ENCODE results near the gene SMARCE1.
"Not testable (repeated sequence)": the region's sequence is repeated elsewhere in the genome, so short reads cannot be mapped to it uniquely, and the experiment has no call there.

SMARCE1 gene

DNA sequence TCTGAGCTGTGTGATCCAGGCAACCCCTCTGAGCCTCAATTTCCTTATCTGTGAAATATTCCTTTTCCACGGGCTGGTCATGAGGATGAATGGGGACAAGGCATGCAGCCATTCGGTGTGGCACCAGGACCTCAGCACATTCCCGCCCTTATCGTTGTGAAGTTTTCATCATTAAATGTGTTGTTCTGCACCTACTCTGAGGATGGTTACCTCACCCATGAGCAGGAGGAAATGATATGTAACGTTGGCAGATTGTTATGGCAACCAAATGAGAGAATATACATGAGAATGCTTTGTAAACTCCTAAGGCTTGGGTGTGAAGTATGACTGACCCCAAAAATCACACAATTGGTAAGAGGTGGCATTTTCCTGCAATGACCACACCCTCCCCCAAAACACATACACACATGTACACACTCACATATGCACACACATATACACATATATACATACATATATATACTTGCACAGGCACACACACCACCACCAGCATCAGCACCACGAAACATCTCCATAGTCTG is 39.5 kb downstream of the SMARCE1 start:
- DNase-seq, result no peak

GRCh38 chr17:40607641-40608040 is 40.0 kb downstream of the SMARCE1 start:
- peak; percentile 54 for DNase-seq

GRCh38 chr17:40606548-40607353 is 40.9 kb downstream of the SMARCE1 start:
- DNase-seq, result no peak

GRCh38 chr17:40605306-40605705 is 42.3 kb downstream of the SMARCE1 start:
- peak; percentile 82 for DNase-seq

GRCh38 chr17:40604327-40605080 is 43.1 kb downstream of the SMARCE1 start:
- no peak for DNase-seq

DNA sequence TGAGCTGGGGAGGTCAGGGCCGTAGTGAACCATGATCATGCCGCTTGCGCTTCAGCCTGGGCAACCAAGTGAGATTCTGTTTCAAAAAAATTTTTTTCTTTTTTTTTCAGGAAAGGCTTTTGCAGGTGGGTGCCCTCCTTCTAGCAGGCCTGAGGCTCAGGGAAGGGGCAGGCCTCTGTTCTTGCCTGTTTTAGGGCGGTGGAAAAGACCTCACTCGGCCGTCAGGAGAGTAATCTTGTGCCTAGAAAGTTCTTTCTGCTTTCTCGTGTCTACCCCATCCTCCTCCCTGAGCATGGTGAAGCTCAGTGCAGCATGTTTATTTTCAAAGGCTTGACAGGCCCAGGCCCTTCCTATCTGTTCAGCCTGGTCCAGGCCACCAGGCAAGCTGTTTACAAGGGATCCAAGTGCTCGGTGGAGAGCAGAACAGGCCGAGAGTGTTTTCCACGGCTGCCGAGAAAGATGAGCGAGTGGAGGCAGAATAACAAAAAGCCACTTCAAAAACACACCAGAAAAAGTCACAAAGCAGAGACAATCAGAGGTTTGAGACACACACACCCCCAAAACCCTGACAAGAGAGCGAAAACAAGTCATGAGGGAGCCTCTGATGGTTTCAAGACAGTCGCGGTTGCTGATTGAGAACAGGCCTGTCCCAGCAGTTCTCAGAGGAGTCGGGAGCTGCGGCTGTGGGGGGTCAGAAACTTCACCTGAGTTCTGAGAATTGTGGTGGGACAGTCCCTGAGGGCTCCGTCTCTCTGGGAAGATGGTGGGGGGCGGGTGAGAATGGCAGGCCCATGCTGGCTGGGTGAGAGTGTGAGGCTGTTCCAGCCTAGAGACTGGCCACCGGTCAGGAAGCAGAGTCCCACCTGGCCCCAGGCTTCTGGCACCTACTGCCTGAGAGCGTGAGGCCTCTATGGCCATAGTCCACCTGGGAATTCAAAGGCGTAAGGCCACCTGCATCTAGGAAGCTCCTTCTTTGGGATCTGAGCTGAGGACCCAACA is 44.9 kb downstream of the SMARCE1 start:
- DNase-seq, result peak; percentile 87

GRCh38 chr17:40600486-40601046 is 47.1 kb downstream of the SMARCE1 start:
- no peak for DNase-seq

GRCh38 chr17:40599468-40599763 is 48.2 kb downstream of the SMARCE1 start:
- DNase-seq, result no peak

DNA sequence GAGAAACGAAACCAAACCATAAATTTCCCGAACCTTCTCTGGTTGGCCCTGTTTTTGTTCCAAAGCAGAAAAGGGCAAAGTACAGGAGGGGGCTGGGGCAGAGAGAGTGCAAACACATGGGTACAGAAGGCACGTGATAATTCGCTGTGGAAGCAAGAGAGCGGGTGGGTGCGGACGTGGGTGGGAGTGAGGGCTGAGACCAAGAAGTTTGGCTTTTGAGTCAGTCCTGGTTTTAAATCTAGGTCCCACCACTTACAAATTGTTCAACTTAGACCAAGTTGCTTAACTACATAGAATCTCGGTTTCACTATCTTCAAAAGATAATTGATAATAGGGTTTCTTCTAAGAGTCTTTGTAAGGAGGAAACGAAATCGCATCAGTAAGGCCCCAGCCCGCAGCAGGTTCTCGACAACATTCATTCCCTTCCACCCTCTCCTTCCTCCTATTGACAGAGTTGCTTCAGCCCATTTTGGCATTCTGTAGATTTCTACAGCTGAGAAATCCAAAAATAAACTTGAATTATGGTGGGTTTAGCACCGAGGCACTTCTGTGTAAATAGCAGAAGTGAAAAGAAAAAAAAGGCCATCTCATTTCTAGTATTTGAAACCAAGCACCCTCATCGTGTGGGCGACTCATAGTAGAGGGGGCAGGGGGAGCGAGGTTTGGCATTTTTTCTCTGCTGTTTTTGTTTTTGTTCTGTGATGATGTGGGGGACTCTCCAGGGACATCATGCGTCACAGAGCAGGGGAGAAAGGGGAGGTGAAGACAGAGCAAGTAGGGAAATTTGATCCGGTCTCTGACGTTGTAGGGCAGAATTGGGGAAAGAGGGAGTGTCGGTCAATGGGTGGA is 48.8 kb downstream of the SMARCE1 start:
- DNase-seq, result peak; percentile 89

GRCh38 chr17:40598301-40598618 is 49.4 kb downstream of the SMARCE1 start:
- no peak for DNase-seq

DNA sequence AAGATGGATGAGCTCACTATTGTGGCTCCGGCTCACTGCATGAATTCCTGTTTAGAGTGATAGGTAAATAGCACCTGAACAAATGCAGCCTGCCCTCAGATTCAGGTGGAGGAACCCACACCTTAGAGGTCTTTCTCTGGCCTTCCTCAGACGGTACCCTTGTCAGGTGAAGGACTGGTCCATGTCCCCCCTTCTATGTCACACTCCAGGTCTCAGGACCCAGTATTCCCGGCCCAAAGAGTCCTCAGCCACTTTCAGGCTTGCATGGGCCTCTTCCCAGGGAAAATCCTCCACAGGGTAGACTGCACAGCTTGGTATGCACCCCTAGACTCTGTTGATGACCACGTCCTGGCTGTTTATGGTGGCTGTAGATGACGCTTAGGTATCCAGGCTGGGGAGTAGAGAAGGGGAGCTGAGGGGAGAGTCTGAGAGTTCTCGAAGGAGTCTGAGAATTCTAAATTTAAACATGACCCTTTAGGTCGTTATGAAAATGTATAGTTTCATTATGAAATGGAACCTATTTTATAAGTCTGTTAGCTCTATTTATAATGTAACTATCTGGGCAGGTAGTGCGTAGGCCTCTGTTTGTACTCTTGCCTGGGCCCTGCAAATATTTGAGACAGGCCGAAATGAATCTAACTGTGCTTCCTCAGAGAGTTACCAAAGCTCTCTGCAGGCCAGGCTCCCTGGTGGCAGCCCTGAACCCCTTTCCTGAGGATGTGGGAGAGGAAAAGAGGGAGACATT is 49.9 kb downstream of the SMARCE1 start:
- DNase-seq, result no peak

- DNase-seq, result no peak
These were observed 50.5 kb downstream of the SMARCE1 start for GRCh38 chr17:40597156-40597555.

DNA sequence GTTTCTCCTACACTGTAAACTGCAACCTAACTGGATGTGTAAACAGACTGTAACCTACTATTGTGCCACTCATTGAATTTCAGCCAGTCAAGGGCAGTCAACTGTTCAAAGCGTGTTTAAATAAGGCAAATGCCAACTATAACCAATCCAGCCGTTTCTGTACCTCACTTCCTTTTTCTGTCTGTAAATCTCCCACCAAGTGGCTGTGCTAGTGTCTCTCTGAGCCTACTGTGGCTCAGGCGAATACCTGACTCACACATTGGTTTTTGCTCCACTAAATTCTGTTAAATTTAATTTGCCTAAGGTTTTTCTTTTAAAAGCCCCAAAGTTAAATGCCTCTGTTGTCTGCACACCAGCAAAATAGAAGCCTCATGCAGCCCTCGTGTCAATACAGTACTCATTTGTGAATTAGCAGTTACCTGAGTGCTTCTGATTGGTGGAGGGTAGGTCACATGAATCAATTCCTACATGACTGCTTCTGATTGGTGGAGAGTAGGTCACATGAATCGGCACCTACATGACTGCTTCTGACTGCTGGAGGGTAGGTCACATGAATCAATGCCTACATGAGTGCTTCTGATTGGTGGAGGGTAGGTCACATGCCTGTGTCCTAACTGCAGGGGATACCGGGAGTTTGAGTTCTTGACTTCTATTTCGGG is 51.2 kb downstream of the SMARCE1 start:
- peak; percentile 60 for DNase-seq

DNA sequence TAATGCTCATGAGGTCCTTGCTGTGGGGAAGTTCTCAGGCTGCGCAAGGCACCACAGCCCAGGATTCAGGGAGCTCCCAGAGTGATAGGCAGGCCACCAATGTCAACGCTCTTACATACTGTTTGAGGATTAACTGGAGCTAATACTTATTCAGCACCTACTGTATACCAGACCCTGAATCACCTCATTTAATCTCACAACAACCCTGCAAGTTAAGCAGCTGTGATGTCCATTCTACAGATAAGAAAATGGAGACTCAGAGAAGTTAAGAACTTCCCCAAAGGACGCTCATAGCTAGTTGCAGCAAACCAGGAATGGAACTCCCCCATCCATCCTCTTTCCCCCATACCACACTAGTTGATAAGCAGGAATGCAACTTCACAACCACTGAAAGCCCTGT is 56.9 kb downstream of the SMARCE1 start:
- DNase-seq, result no peak

- DNase-seq, result no peak
These were observed 59.1 kb downstream of the SMARCE1 start for GRCh38 chr17:40588552-40588951.

DNA sequence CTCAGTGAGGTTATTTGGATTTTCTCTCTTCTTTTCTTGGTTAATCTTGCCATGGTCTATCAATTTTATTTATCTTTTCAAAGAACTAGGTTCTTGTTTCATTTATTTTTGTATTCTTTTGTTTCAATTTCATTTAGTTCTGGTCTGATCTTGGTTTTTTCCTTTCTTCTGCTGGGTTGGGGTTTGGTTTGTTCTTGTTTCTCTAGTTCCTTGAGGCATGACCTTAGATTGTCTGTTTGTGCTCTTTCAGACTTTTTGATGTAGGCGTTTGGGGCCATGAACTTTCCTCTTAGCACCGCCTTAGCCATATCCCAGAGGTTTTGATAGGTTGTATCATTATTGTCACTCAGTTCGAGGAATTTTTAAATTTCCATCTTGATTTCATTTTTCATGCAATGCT is 61.4 kb downstream of the SMARCE1 start:
- DNase-seq, result not testable (repeated sequence)

DNA sequence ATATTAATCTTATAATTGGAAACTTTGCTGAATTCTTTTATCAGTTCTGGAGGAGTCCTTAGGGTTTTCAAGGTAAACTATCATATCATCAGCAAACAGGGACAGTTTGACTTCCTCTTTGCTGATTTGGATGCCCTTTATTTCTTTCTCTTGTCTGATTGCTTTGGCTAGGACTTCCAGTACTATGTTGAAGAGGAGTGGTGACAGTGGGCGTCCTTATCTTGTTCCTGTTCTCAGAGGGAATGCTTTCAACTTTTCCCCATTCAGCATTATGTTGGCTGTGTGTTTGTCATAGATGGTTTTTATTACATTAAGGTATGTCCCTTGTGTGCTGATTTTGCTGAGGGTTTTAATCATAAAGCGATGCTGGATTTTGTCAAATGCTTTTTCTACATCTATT is 62.7 kb downstream of the SMARCE1 start:
- not testable (repeated sequence) for DNase-seq

- peak; percentile 69 for DNase-seq
These were observed 65.2 kb downstream of the SMARCE1 start for GRCh38 chr17:40582328-40582901.

DNA sequence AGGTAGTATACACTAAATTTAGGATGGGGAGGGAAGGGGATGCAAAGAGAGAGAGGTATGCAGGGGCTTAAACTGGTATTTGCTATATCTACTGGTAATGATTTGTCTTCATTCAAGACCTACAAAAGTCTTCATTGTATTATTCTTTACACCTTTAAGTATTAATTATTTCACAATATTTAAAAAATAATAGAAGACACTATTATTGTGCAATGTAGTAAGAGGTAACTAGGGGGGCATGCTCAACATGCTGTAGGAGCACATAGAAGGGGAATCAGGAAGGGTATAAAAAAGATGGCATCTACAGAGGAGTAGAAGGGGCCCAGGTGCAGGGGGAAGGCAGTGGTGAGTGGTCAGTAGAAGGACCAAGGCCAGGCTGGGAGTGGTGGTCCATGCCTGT is 67.5 kb downstream of the SMARCE1 start:
- DNase-seq, result no peak

GRCh38 chr17:40579471-40579870 is 68.1 kb downstream of the SMARCE1 start:
- no peak for DNase-seq

Measured in activated CD4-positive, alpha-beta T cell treated with anti-CD3 and anti-CD28 coated beads for 48 hours (primary cell).